Keratinocyte (primary cell): ENCODE results near the gene SLC51A. TPM values are rescaled to one million over a fixed set of nuclear protein-coding genes. Genes with fewer than 3 reads are reported as not detected.

Experiments
- DNase-seq: peaks from one replicate; pipeline ENCODE4 v3.0.0-alpha.2; 2011; ENCODE audit warnings: low read depth, missing footprints, low spot score
- FAIRE-seq: peaks from 2 replicates; lab custom pipeline; 2011; peaks lifted over from hg19 to GRCh38; lab: Jason Lieb, UNC
- H2AFZ ChIP-seq: 2 replicates; pipeline ENCODE4 v1.6.0; 2012; ENCODE audit warnings: low read length, control low read depth, inconsistent platforms; ENCODE audit not compliant: control insufficient read depth
- H3K27ac ChIP-seq: 2 replicates; pipeline ENCODE4 v1.5.1; 2011; ENCODE audit warnings: low read length; ENCODE audit not compliant: control insufficient read depth, insufficient read depth
- H3K27me3 ChIP-seq: 3 replicates; pipeline ENCODE4 v1.6.0; 2011; ENCODE audit warnings: low read length; ENCODE audit not compliant: control insufficient read depth, insufficient read depth; ENCODE audit errors: extremely low read depth
- H3K36me3 ChIP-seq, 2 experiments: 2 replicates in 1 of 2; 3 replicates in 1 of 2; pipeline ENCODE4 v1.5.1; 2011; ENCODE audit warnings: low read length in 2 of 2, mild to moderate bottlenecking in 1 of 2; ENCODE audit not compliant: control insufficient read depth in 2 of 2, insufficient read depth in 2 of 2; ENCODE audit errors: extremely low read depth in 1 of 2
- H3K4me1 ChIP-seq: 3 replicates; pipeline ENCODE4 v1.5.1; 2011; ENCODE audit warnings: low read length; ENCODE audit not compliant: control insufficient read depth, insufficient read depth; ENCODE audit errors: extremely low read depth
- H3K4me2 ChIP-seq: 3 replicates; pipeline ENCODE4 v1.6.0; 2011; ENCODE audit warnings: low read depth, low read length; ENCODE audit not compliant: control insufficient read depth, insufficient read depth; ENCODE audit errors: extremely low read depth
- H3K4me3 ChIP-seq, 3 experiments: fragments of 200-600 bp in 1 of 3; sonication (generic) in 1 of 3; 2 replicates in 2 of 3; 3 replicates in 1 of 3; pipeline ENCODE4 v1.5.1; 2011 to 2016; ENCODE audit warnings: low read length in 3 of 3, mild to moderate bottlenecking in 3 of 3, control low read depth in 2 of 3, inconsistent platforms in 1 of 3, low read depth in 1 of 3, mixed read lengths in 1 of 3, mixed run types in 1 of 3, moderate library complexity in 1 of 3; ENCODE audit not compliant: control insufficient read depth in 2 of 3, insufficient read depth in 2 of 3; ENCODE audit errors: extremely low read depth in 1 of 3
- H3K79me2 ChIP-seq: 2 replicates; pipeline ENCODE4 v1.6.0; 2012; ENCODE audit warnings: low read length; ENCODE audit not compliant: control insufficient read depth, insufficient read depth
- H3K9ac ChIP-seq: 3 replicates; pipeline ENCODE4 v1.6.0; 2011; ENCODE audit warnings: low read length; ENCODE audit not compliant: control insufficient read depth, insufficient read depth; ENCODE audit errors: extremely low read depth
- H3K9me1 ChIP-seq: 3 replicates; pipeline ENCODE4 v1.6.0; 2011; ENCODE audit warnings: low read length; ENCODE audit not compliant: control insufficient read depth, insufficient read depth; ENCODE audit errors: extremely low read depth
- H3K9me3 ChIP-seq: 2 replicates; pipeline ENCODE4 v1.5.1; 2012; ENCODE audit warnings: low read depth, low read length; ENCODE audit not compliant: control insufficient read depth
- H4K20me1 ChIP-seq: 3 replicates; pipeline ENCODE4 v1.6.0; 2011; ENCODE audit warnings: low read length; ENCODE audit not compliant: control insufficient read depth, insufficient read depth; ENCODE audit errors: extremely low read depth
- EZH2 ChIP-seq: IDR thresholded peaks from one replicate; pipeline ENCODE4 v1.6.1; 2012; ENCODE audit warnings: inconsistent platforms, mild to moderate bottlenecking, low read length, moderate library complexity
- dilution Hi-C: fragments of 300-500 bp; cut with MboI; formaldehyde crosslinking; loops from one replicate; pipeline ENCODE4 v1.7.0; 2020; ENCODE audit warnings: low sequenced_read_pairs; ENCODE audit not compliant: extremely low pct_ligation_motif_present
- polyA plus RNA-seq, 5 experiments: library from polyadenylated mRNA; depleted of rRNA in 3 of 5; stranded (reverse) in 3 of 5; stranded (forward) in 1 of 5; unstranded in 1 of 5; fragments of >200 nt; gene quantifications; 1 replicate in 1 of 5; 2 replicates in 3 of 5; 3 replicates in 1 of 5; pipeline versions ENCODE4 v1.2.1 to v1.2.3, GENCODE V29; 2011 to 2012; ENCODE audit warnings: missing spikeins in 2 of 5, low read depth in 1 of 5, low replicate concordance in 1 of 5
- TF ChIP-seq, protein P1 (sequence below), 3 experiments: IDR thresholded peaks in 1 of 3; conservative IDR thresholded peaks in 1 of 3; optimal IDR thresholded peaks in 1 of 3; 2 replicates in 2 of 3; 3 replicates in 1 of 3; pipeline versions ENCODE3 to v1.5.1; 2011; ENCODE audit warnings: low read length in 3 of 3, mild to moderate bottlenecking in 3 of 3, moderate library complexity in 2 of 3, control low read depth in 1 of 3, inconsistent platforms in 1 of 3; ENCODE audit not compliant: insufficient read depth in 2 of 3; ENCODE audit errors: extremely low read depth in 1 of 3

SLC51A gene
- polyA plus RNA-seq, 1 donor (not counting 4 experiments of a cell fraction or from before 2014, with no cell fraction given) = not detected

DNA sequence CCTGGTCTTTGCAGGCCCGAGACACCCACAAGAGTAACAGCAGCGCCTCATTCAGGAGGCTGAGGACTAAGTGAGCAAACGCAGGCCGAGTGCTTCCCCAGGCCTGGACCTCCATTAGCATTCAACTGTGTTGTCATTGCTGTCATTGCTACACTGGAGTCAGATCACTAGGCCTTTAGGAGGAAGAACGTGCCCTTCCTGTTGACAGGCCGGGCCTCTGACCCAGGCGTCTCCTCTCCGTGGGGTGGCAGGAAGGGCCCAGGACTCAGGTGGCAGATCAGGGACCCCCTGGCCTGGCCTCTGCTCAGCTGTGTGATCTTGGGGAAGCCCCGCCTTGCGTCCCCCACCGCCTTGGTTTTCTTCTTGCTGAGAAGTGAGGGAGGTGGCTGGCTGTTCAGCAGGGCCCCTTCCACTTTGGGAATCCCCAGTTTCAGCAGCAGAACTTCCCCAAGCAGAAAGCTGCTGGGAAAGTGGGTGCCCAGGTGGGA, 24.3 kb upstream of the SLC51A start:
- Histone ChIP-seq H3K4me1 (peaks cover 14% of the 10 kb centered on the region), H3K4me2 (peak overlapping the region; percentile 32), H3K4me3 (no peak overlapping the region), H3K9me3 (no peaks in the 10 kb centered on the region), H3K36me3 (no peaks in the 10 kb centered on the region), H3K9ac (no peak overlapping the region), H3K27ac (no peak overlapping the region), H3K27me3 (no peaks in the 10 kb centered on the region), H4K20me1 (no peaks in the 10 kb centered on the region), H2AFZ (peak overlapping the region; percentile 98), H3K9me1 (no peaks in the 10 kb centered on the region), H3K79me2 (no peaks in the 10 kb centered on the region)
- no peak for TF ChIP-seq EZH2
- TF ChIP-seq, protein P1, sequence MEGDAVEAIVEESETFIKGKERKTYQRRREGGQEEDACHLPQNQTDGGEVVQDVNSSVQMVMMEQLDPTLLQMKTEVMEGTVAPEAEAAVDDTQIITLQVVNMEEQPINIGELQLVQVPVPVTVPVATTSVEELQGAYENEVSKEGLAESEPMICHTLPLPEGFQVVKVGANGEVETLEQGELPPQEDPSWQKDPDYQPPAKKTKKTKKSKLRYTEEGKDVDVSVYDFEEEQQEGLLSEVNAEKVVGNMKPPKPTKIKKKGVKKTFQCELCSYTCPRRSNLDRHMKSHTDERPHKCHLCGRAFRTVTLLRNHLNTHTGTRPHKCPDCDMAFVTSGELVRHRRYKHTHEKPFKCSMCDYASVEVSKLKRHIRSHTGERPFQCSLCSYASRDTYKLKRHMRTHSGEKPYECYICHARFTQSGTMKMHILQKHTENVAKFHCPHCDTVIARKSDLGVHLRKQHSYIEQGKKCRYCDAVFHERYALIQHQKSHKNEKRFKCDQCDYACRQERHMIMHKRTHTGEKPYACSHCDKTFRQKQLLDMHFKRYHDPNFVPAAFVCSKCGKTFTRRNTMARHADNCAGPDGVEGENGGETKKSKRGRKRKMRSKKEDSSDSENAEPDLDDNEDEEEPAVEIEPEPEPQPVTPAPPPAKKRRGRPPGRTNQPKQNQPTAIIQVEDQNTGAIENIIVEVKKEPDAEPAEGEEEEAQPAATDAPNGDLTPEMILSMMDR (optimal IDR thresholded peaks at IDR 0.05 in 1 of 3, IDR thresholded peaks at IDR 0.05 in 1 of 3, conservative IDR thresholded peaks at IDR 0.05 in 1 of 3; ENCODE audit: extremely low read depth in 1 of 3, insufficient read depth in 2 of 3, low read length in 3 of 3) = no peak
- dilution Hi-C loops = no loop called here
- FAIRE-seq = no peak
- no peak for DNase-seq

DNA sequence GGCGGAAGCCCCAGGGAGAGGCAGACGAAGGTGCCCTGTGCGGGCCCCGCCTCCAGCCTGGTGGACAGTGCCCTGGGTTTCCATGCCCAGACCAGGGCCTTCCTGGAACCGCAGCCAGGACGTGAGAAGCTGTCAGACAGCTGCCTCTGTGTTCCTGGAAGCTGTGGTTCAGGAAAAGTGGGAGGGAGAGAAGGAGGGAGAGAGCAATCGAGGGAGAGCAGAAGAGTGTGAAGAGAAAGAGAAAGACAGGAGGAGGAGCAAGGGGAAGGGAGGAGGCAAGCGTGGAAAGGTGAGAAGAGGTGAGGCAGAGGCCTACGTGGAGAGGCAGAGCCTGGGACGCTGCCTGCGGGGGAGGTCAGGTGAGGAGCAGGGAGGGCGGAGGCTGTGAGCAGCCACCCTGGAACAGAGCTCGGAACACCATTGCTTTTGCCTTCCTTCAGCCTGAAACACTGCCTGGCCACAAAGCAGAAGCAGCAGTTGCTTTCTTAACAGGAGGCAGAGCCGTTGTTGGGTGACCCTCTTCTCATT, 23.7 kb upstream of the SLC51A start:
- H3K9ac ChIP-seq = peak overlapping the region; percentile 9
- DNase-seq (no peak), FAIRE-seq (peak; percentile 5)
- TF ChIP-seq, protein P1 (optimal IDR thresholded peaks at IDR 0.05 in 1 of 3, IDR thresholded peaks at IDR 0.05 in 1 of 3, conservative IDR thresholded peaks at IDR 0.05 in 1 of 3; ENCODE audit: extremely low read depth in 1 of 3, insufficient read depth in 2 of 3, low read length in 3 of 3) = no peak
- TF ChIP-seq EZH2 = no peak
- no peak overlapping the region for H3K27ac ChIP-seq
- H3K9me3 ChIP-seq = no peaks in the 10 kb centered on the region
- H3K36me3 ChIP-seq = no peaks in the 10 kb centered on the region
- H2AFZ ChIP-seq = peak overlapping the region; percentile 98
- peaks cover 14% of the 10 kb centered on the region for H3K4me1 ChIP-seq
- no peaks in the 10 kb centered on the region for H4K20me1 ChIP-seq
- H3K4me2 ChIP-seq = peak overlapping the region; percentile 32
- no peak overlapping the region for H3K4me3 ChIP-seq
- dilution Hi-C loops = no loop called here
- H3K9me1 ChIP-seq = no peaks in the 10 kb centered on the region
- H3K27me3 ChIP-seq = no peaks in the 10 kb centered on the region
- H3K79me2 ChIP-seq = no peaks in the 10 kb centered on the region
